GM23338 (cell line): ENCODE measurements around the gene DCAF12. TPM values are rescaled to one million over a fixed set of nuclear protein-coding genes. Genes with fewer than 3 reads are reported as not detected.

Experiments used
- ATAC-seq: fragments of 200-7000 bp; cut with Tn5 transposase; 3 replicates; pipeline ENCODE4 v1.9.1; 2020
- DNase-seq: peaks from one replicate; pipeline ENCODE4 v3.0.0-alpha.2; 2015; ENCODE audit warnings: low spot score
- H2AFZ ChIP-seq: fragments of 200-600 bp; sonication (generic); 2 replicates; pipeline ENCODE4 v1.8.0; 2016; ENCODE audit warnings: antibody characterized with exemption, mild to moderate bottlenecking, moderate library complexity
- H3F3A ChIP-seq: fragments of 200-600 bp; sonication (generic); replicated peaks from 2 replicates; pipeline ENCODE4 v1.8.0; 2017; ENCODE audit warnings: antibody characterized with exemption, mixed run types, low read depth
- H3K27ac ChIP-seq: fragments of 200-600 bp; sonication (generic); 2 replicates; pipeline ENCODE4 v1.6.1; 2016; ENCODE audit warnings: low read depth
- H3K27me3 ChIP-seq: fragments of 200-600 bp; sonication (generic); 2 replicates; pipeline ENCODE4 v1.8.0; 2016; ENCODE audit warnings: mild to moderate bottlenecking, mixed run types, moderate library complexity; ENCODE audit not compliant: insufficient read depth
- H3K36me3 ChIP-seq: fragments of 200-600 bp; sonication (generic); 2 replicates; pipeline ENCODE4 v1.8.0; 2016; ENCODE audit warnings: mild to moderate bottlenecking; ENCODE audit not compliant: insufficient read depth
- H3K4me1 ChIP-seq: fragments of 200-600 bp; sonication (generic); 2 replicates; pipeline ENCODE4 v1.8.0; 2016; ENCODE audit warnings: mild to moderate bottlenecking, moderate library complexity; ENCODE audit not compliant: insufficient read depth
- H3K4me2 ChIP-seq: fragments of 200-600 bp; sonication (generic); 2 replicates; pipeline ENCODE4 v1.7.1; 2017; ENCODE audit warnings: mixed run types
- H3K4me3 ChIP-seq: fragments of 200-600 bp; sonication (generic); 2 replicates; pipeline ENCODE4 v1.6.1; 2016; ENCODE audit warnings: mixed run types
- H3K79me2 ChIP-seq: fragments of 200-600 bp; sonication (generic); replicated peaks from 2 replicates; pipeline ENCODE4 v1.8.0; 2017; ENCODE audit warnings: mild to moderate bottlenecking; ENCODE audit not compliant: insufficient read depth
- H3K9me2 ChIP-seq: fragments of 200-600 bp; sonication (generic); 2 replicates; pipeline ENCODE4 v1.8.0; 2017; ENCODE audit not compliant: insufficient read depth
- H4K20me1 ChIP-seq: fragments of 200-600 bp; sonication (generic); replicated peaks from 2 replicates; pipeline ENCODE4 v1.8.0; 2017; ENCODE audit warnings: mild to moderate bottlenecking; ENCODE audit not compliant: insufficient read depth
- H3K27ac Mint-ChIP-seq: 2 replicates; pipeline ENCODE4 v1.8.0; 2020; ENCODE audit warnings: inconsistent platforms, mild to moderate bottlenecking, moderate library complexity, mixed read lengths
- H3K27me3 Mint-ChIP-seq: 3 replicates; pipeline ENCODE4 v1.8.0; 2022; ENCODE audit warnings: low read depth, mild to moderate bottlenecking, moderate library complexity, mixed read lengths, inconsistent platforms; ENCODE audit not compliant: insufficient read depth, poor library complexity
- H3K36me3 Mint-ChIP-seq: 3 replicates; pipeline ENCODE4 v1.8.0; 2021; ENCODE audit warnings: low read depth, mild to moderate bottlenecking, inconsistent platforms, moderate library complexity, mixed read lengths
- H3K4me1 Mint-ChIP-seq: 3 replicates; pipeline ENCODE4 v1.8.0; 2020; ENCODE audit warnings: mild to moderate bottlenecking, inconsistent platforms, mixed read lengths
- H3K4me3 Mint-ChIP-seq: 3 replicates; pipeline ENCODE4 v1.8.0; 2021; ENCODE audit warnings: moderate library complexity, mild to moderate bottlenecking, inconsistent platforms, mixed read lengths
- H3K9me3 Mint-ChIP-seq: 3 replicates; pipeline ENCODE4 v1.8.0; 2020; ENCODE audit warnings: moderate library complexity, mild to moderate bottlenecking, inconsistent platforms, mixed read lengths
- CREB1 ChIP-seq: fragments of 250-450 bp; sonication (Bioruptor Pico); IDR thresholded peaks from 2 replicates; pipeline ENCODE4 v1.5.0; 2020; ENCODE audit warnings: low read depth, mild to moderate bottlenecking, moderate library complexity
- CTCF ChIP-seq, 2 experiments: fragments of 200-600 bp in 1 of 2; sonication (generic) in 1 of 2; conservative IDR thresholded peaks; 2 replicates each; pipeline versions ENCODE4 v1.5.1 to v1.6.1; 2016 to 2017; ENCODE audit warnings: antibody characterized with exemption in 2 of 2, low read depth in 2 of 2, mild to moderate bottlenecking in 2 of 2, moderate library complexity in 1 of 2
- ETS1 ChIP-seq: IDR thresholded peaks from 2 replicates; pipeline ENCODE4 v1.6.1; 2016; ENCODE audit warnings: antibody characterized with exemption
- EZH2 ChIP-seq: fragments of 200-600 bp; sonication (generic); IDR thresholded peaks from one replicate; pipeline ENCODE4 v1.8.0; 2017; ENCODE audit warnings: antibody characterized with exemption, mild to moderate bottlenecking, low read depth; ENCODE audit not compliant: unreplicated experiment
- EZH2phosphoT487 ChIP-seq: fragments of 200-600 bp; sonication (generic); IDR thresholded peaks from one replicate; pipeline ENCODE4 v1.8.1; 2018; ENCODE audit warnings: antibody characterized with exemption; ENCODE audit not compliant: unreplicated experiment
- JUNB ChIP-seq: IDR thresholded peaks from one replicate; pipeline ENCODE4 v1.6.1; 2016; ENCODE audit warnings: antibody characterized with exemption; ENCODE audit not compliant: unreplicated experiment
- NANOG ChIP-seq: IDR thresholded peaks from 2 replicates; pipeline ENCODE4 v1.6.1; 2016; ENCODE audit warnings: antibody characterized with exemption, borderline replicate concordance
- POLR2AphosphoS5 ChIP-seq: IDR thresholded peaks from 2 replicates; pipeline ENCODE4 v1.6.1; 2016; ENCODE audit warnings: antibody characterized with exemption, low read depth
- REST ChIP-seq: IDR thresholded peaks from one replicate; pipeline ENCODE4 v1.6.1; 2018; ENCODE audit warnings: antibody characterized with exemption; ENCODE audit not compliant: unreplicated experiment
- STAT1 ChIP-seq: IDR thresholded peaks from one replicate; pipeline ENCODE4 v1.6.1; 2016; ENCODE audit warnings: antibody characterized with exemption; ENCODE audit not compliant: unreplicated experiment
- ZNF114 ChIP-seq: fragments of 250-450 bp; sonication (Bioruptor Pico); IDR thresholded peaks from 2 replicates; pipeline ENCODE4 v1.5.0; 2020; ENCODE audit warnings: mild to moderate bottlenecking, moderate library complexity
- ZNF331 ChIP-seq: fragments of 250-450 bp; sonication (Bioruptor Pico); IDR thresholded peaks from 2 replicates; pipeline ENCODE4 v1.5.0; 2020; ENCODE audit warnings: low read depth, mild to moderate bottlenecking, moderate library complexity
- ZNF462 ChIP-seq: fragments of 250-450 bp; sonication (Bioruptor Pico); IDR thresholded peaks from 2 replicates; pipeline ENCODE4 v1.5.0; 2020; ENCODE audit warnings: mild to moderate bottlenecking, moderate library complexity
- polyA plus RNA-seq: library from polyadenylated mRNA; unstranded; fragments of >200 nt; fragmentation: Nextera tagmentation; extraction: Ambion mirVana; gene quantifications from 2 replicates; pipeline ENCODE4 v1.2.1, GENCODE V29; 2016
- total RNA-seq: library from RNA; depleted of rRNA; stranded (reverse); fragments of >200 nt; shearing (Covaris generic); gene quantifications from 2 replicates; pipeline ENCODE4 v1.2.3, GENCODE V29; 2014

Gene DCAF12
- total and polyA plus RNA-seq, 2 experiments from 2014 or later, result 9.5 to 20.7 TPM

GRCh38 chr9:34096751-34097150, 29.7 kb downstream of the DCAF12 start:
- Mint-ChIP-seq H3K27me3 (peaks cover 3% of the 10 kb centered on the region), H3K9me3 (no peaks in the 10 kb centered on the region), H3K36me3 (peaks cover 44% of the 10 kb centered on the region), H3K27ac (no peak overlapping the region), H3K4me1 (no peaks in the 10 kb centered on the region), H3K4me3 (no peak overlapping the region)
- Histone ChIP-seq H2AFZ (no peak overlapping the region), H3K4me3 (no peak overlapping the region), H3F3A (no peaks in the 10 kb centered on the region), H3K36me3 (peaks cover 32% of the 10 kb centered on the region), H3K4me2 (no peak overlapping the region), H4K20me1 (no peaks in the 10 kb centered on the region; the same call in 1 of the 2 replicates), H3K9me2 (no peaks in the 10 kb centered on the region), H3K79me2 (no peaks in the 10 kb centered on the region), H3K27me3 (no peaks in the 10 kb centered on the region), H3K4me1 (no peaks in the 10 kb centered on the region), H3K27ac (no peak overlapping the region)
- TF ChIP-seq POLR2AphosphoS5, result no peak
- no peak for TF ChIP-seq ETS1
- TF ChIP-seq ZNF331 (CRISPR knock-in tag), result no peak
- TF ChIP-seq CTCF (conservative IDR thresholded peaks at IDR 0.05; ENCODE audit: low read depth in 2 of 2), result no peak
- no peak for TF ChIP-seq ZNF114 (CRISPR knock-in tag)
- no peak for TF ChIP-seq CREB1 (CRISPR knock-in tag)
- no peak for TF ChIP-seq NANOG
- no peak for TF ChIP-seq EZH2
- no peak for TF ChIP-seq STAT1
- TF ChIP-seq ZNF462 (CRISPR knock-in tag), result no peak
- TF ChIP-seq JUNB, result no peak
- no peak for TF ChIP-seq REST
- TF ChIP-seq EZH2phosphoT487, result no peak
- DNase-seq, result no peak
- no peak for ATAC-seq
